ENCODE measurements around the gene FGFRL1. TPM values are rescaled to one million over a fixed set of nuclear protein-coding genes. Genes with fewer than 3 reads are reported as not detected.

Gene FGFRL1
- total RNA-seq, result 12.8 and 20.8 TPM in 2 replicates

GRCh38 chr4:1011022-1011665 is at the start of gene FGFRL1:
FGFRL1 (plus strand) TSS chr4:1011626; CDS start chr4:1012486, 860 bp downstream.
- DNase-seq, result peak; percentile 87

- DNase-seq, result no peak
Measured at GRCh38 chr4:962231-963208, 48.9 kb upstream of the FGFRL1 start.

- no peak for DNase-seq
Measured at GRCh38 chr4:963276-964225, 47.9 kb upstream of the FGFRL1 start.

- no peak for DNase-seq
Measured at GRCh38 chr4:964346-965025, 46.9 kb upstream of the FGFRL1 start.

GRCh38 chr4:965048-965765 is 46.2 kb upstream of the FGFRL1 start:
- DNase-seq, result no peak

GRCh38 chr4:965766-966134 is 45.7 kb upstream of the FGFRL1 start:
- DNase-seq, result no peak

GRCh38 chr4:966266-967112 is 44.9 kb upstream of the FGFRL1 start:
- no peak for DNase-seq

GRCh38 chr4:967113-968104 is 44.0 kb upstream of the FGFRL1 start:
- no peak for DNase-seq

- no peak for DNase-seq
Measured at GRCh38 chr4:968221-968620, 43.2 kb upstream of the FGFRL1 start.

- DNase-seq, result no peak
Measured at GRCh38 chr4:968621-969394, 42.6 kb upstream of the FGFRL1 start.

GRCh38 chr4:970046-970745 is 41.2 kb upstream of the FGFRL1 start:
- no peak for DNase-seq

- DNase-seq, result no peak
Measured at GRCh38 chr4:970854-971520, 40.4 kb upstream of the FGFRL1 start.

GRCh38 chr4:971666-972500 is 39.5 kb upstream of the FGFRL1 start:
- DNase-seq, result no peak

GRCh38 chr4:972651-973424 is 38.6 kb upstream of the FGFRL1 start:
- peak; percentile 39 for DNase-seq

All from dermis blood vessel endothelial cell (primary cell).